K562 (cell line): Measurements from ENCODE around the gene LMLN. TPM values are rescaled to one million over a fixed set of nuclear protein-coding genes. Genes with fewer than 3 reads are reported as not detected.

ENCODE experiments used
- ATAC-seq: fragments of 200-7000 bp; cut with Tn5 transposase; 3 replicates; pipeline ENCODE4 v1.9.1; 2020; ENCODE audit warnings: moderate library complexity
- BruUV-seq: library from RNA; stranded (reverse); fragments of 400-500 nt; replicated peaks from 2 replicates; lab custom pipeline; 2021; lab: Mats Ljungman, UMichigan
- CTCF ChIA-PET: fragments of 300-600 bp; formaldehyde crosslinking; extraction: SDS; loops from one replicate; lab custom pipeline; 2021; ENCODE audit warnings: low intra/inter-chr PET ratio; lab: Yijun Ruan, JAX
- POLR2A ChIA-PET: fragments of 300-600, 350-650 bp; sonication (Branson Sonifier 250); formaldehyde crosslinking; extraction: SDS; loops from one replicate; lab custom pipeline; 2021; ENCODE audit warnings: antibody characterized with exemption, inconsistent platforms; lab: Yijun Ruan, JAX
- DNase-seq, 4 experiments: peaks; one replicate each; pipeline versions ENCODE4 v3.0.0 to v3.0.0-alpha.2; 2011 to 2018; ENCODE audit warnings: low spot score in 3 of 4, mixed read lengths in 3 of 4; ENCODE audit errors: extremely low read depth in 1 of 4
- FAIRE-seq: peaks from 2 replicates; lab custom pipeline; 2011; peaks lifted over from hg19 to GRCh38; lab: Jason Lieb, UNC
- H2AFZ ChIP-seq: 2 replicates; pipeline ENCODE4 v1.6.0; 2011; ENCODE audit warnings: low read depth, low read length, control low read depth, inconsistent platforms
- H3K27ac ChIP-seq: fragments of 200-600 bp; 3 replicates; pipeline ENCODE4 v1.8.0; 2011; ENCODE audit warnings: low read depth, mild to moderate bottlenecking, control low read depth, inconsistent platforms, low read length, moderate library complexity, mixed read lengths; ENCODE audit errors: extremely low read depth
- H3K27me3 ChIP-seq, 2 experiments: fragments of 300-600 bp in 1 of 2; 2 replicates in 1 of 2; 3 replicates in 1 of 2; pipeline versions ENCODE4 v1.6.0 to v1.8.0; 2011; ENCODE audit warnings: inconsistent platforms in 2 of 2, low read length in 2 of 2, mild to moderate bottlenecking in 1 of 2, mixed read lengths in 1 of 2, moderate library complexity in 1 of 2; ENCODE audit not compliant: control insufficient read depth in 2 of 2, insufficient read depth in 2 of 2
- H3K36me3 ChIP-seq: fragments of 300-600 bp; 3 replicates; pipeline ENCODE4 v1.8.0; 2011; ENCODE audit warnings: mild to moderate bottlenecking, low read length, inconsistent platforms; ENCODE audit not compliant: control insufficient read depth, insufficient read depth
- H3K4me1 ChIP-seq, 2 experiments: fragments of 200-600 bp in 1 of 2; replicated peaks in 1 of 2; 2 replicates in 1 of 2; 3 replicates in 1 of 2; pipeline versions ENCODE4 v1.5.1 to v1.8.0; 2011; ENCODE audit warnings: inconsistent platforms in 2 of 2, low read length in 2 of 2, mild to moderate bottlenecking in 1 of 2, mixed read lengths in 1 of 2, moderate library complexity in 1 of 2; ENCODE audit not compliant: control insufficient read depth in 2 of 2, insufficient read depth in 2 of 2
- H3K4me2 ChIP-seq: 2 replicates; pipeline ENCODE4 v1.6.1; 2011; ENCODE audit warnings: low read length, control low read depth, inconsistent platforms, mixed read lengths; ENCODE audit not compliant: insufficient read depth
- H3K4me3 ChIP-seq: fragments of 200-600 bp; sonication (generic), shearing (Covaris generic); 2 replicates; pipeline ENCODE4 v1.5.1; 2016; ENCODE audit warnings: control low read depth, inconsistent platforms
- H3K79me2 ChIP-seq: fragments of 200-600 bp; 3 replicates; pipeline ENCODE4 v1.8.0; 2011; ENCODE audit warnings: low read length, inconsistent platforms; ENCODE audit not compliant: control insufficient read depth, insufficient read depth
- H3K9ac ChIP-seq, 2 experiments: 2 replicates each; pipeline versions ENCODE4 v1.6.0 to v1.6.1; 2011; ENCODE audit warnings: low read depth in 2 of 2, low read length in 2 of 2, control low read depth in 1 of 2, inconsistent platforms in 1 of 2, mild to moderate bottlenecking in 1 of 2, mixed read lengths in 1 of 2; ENCODE audit not compliant: insufficient read depth in 1 of 2
- H3K9me1 ChIP-seq: one replicate; pipeline ENCODE4 v1.6.0; 2011; ENCODE audit warnings: inconsistent platforms, mild to moderate bottlenecking, low read length, moderate library complexity; ENCODE audit not compliant: control insufficient read depth, insufficient read depth
- H3K9me3 ChIP-seq: replicated peaks from 2 replicates; pipeline ENCODE4 v1.5.1; 2011; ENCODE audit warnings: low read depth, low read length, inconsistent platforms; ENCODE audit not compliant: control insufficient read depth, insufficient read depth
- H4K20me1 ChIP-seq: replicated peaks from 2 replicates; pipeline ENCODE4 v1.6.1; 2011; ENCODE audit warnings: low read length, inconsistent platforms, mixed read lengths; ENCODE audit not compliant: control insufficient read depth, insufficient read depth
- CEBPB ChIP-seq: fragments of 450-650 bp; IDR thresholded peaks from 2 replicates; pipeline ENCODE4 v1.6.1; 2016; ENCODE audit warnings: missing genetic modification characterization, missing compliant biosample characterization
- GMEB1 ChIP-seq: fragments of 250-450 bp; sonication (Bioruptor Pico); IDR thresholded peaks from 2 replicates; pipeline ENCODE4 v1.4.0; 2020; ENCODE audit warnings: mild to moderate bottlenecking
- NFIC ChIP-seq: fragments of 450-650 bp; IDR thresholded peaks from 2 replicates; pipeline ENCODE4 v1.6.1; 2017; ENCODE audit warnings: mild to moderate bottlenecking, inconsistent platforms
- RBBP5 ChIP-seq: fragments of 200-600 bp; sonication (generic); IDR thresholded peaks from 2 replicates; pipeline ENCODE4 v1.6.1; 2012; ENCODE audit warnings: borderline replicate concordance, mild to moderate bottlenecking, low read length, control low read depth, inconsistent platforms; ENCODE audit not compliant: insufficient read depth, poor library complexity, severe bottlenecking
- SOX6 ChIP-seq: fragments of 450-650 bp; IDR thresholded peaks from 2 replicates; pipeline ENCODE4 v1.6.1; 2014; ENCODE audit warnings: mild to moderate bottlenecking
- WGBS: fragments of 100-300 bp; shearing (Covaris generic); methylation state at CpG from one replicate; pipeline ENCODE4 v1.1.6; 2016; ENCODE audit warnings: low coverage, mixed read lengths; ENCODE audit not compliant: insufficient coverage; ENCODE audit errors: missing lambda C conversion rate; 5-methylcytosine and 5-hydroxymethylcytosine counted together
- in situ Hi-C: fragments of 300-500 bp; cut with MboI; formaldehyde crosslinking; loops from 4 replicates; pipeline ENCODE4 v1.15.0; 2018; ENCODE audit warnings: inconsistent platforms, mixed read lengths
- intact Hi-C: fragments of 100-400 bp; cut with micrococcal nuclease; formaldehyde crosslinking; loops from 2 replicates; pipeline ENCODE4 v1.14.2; 2022
- polyA plus RNA-seq, 8 experiments: library from polyadenylated mRNA; depleted of rRNA in 4 of 8; stranded (reverse) in 5 of 8; unstranded in 3 of 8; fragments of >200 nt; fragmentation: Nextera tagmentation in 2 of 8; fragmentation: Illumina TruSeq in 1 of 8; extraction: Ambion mirVana in 2 of 8; extraction: Trizol in 1 of 8; gene quantifications; 2 replicates each; pipeline versions ENCODE4 v1.2.1 to v1.2.3, GENCODE V29; 2011 to 2014; ENCODE audit warnings: inconsistent platforms in 1 of 8, missing spikeins in 1 of 8
- total RNA-seq, 7 experiments: library from RNA; depleted of rRNA in 6 of 7; stranded (reverse); fragments of >200 nt in 6 of 7; fragmentation: Illumina TruSeq in 2 of 7; extraction: Trizol in 2 of 7; gene quantifications; 2 replicates each; pipeline versions ENCODE4 v1.2.1 to v1.2.3, GENCODE V29; 2011 to 2021; ENCODE audit warnings: low replicate concordance in 1 of 7

The LMLN gene
- total and polyA plus RNA-seq, 9 of the 15 experiments (the other 6 are each of a cell fraction or from before 2014, with no cell fraction given) = 2.2 to 15.9 (median 6.9) TPM

- Histone ChIP-seq H2AFZ (no peak overlapping the region), H3K4me1 (no peaks in the 10 kb centered on the region), H4K20me1 (no peaks in the 10 kb centered on the region), H3K9me3 (no peaks in the 10 kb centered on the region), H3K36me3 (peaks cover 8% of the 10 kb centered on the region; the same call in 1 of the 3 replicates), H3K9me1 (no peaks in the 10 kb centered on the region), H3K27ac (no peak overlapping the region), H3K4me2 (no peak overlapping the region), H3K9ac (no peak overlapping the region), H3K79me2 (no peaks in the 10 kb centered on the region), H3K27me3 (no peaks in the 10 kb centered on the region), H3K4me3 (no peak overlapping the region)
- DNase-seq (no peak), ATAC-seq (no peak), FAIRE-seq (peak; percentile 6)
- in situ Hi-C loops = no loop called here
- intact Hi-C loops = no loop called here
- ChIA-PET POLR2A (no interaction called here), CTCF (no interaction called here)
- WGBS = 100% methylated on average over 1 of the region's 1 CpG
- BruUV-seq = no TSS peak
- TF ChIP-seq GMEB1 (CRISPR knock-in tag) (no peak), RBBP5 (no peak), SOX6 (no peak)
- TF ChIP-seq, all 486 proteins: peak for 0
Measured at GRCh38 chr3:197983076-197983475, 23.1 kb downstream of the LMLN start.

- FAIRE-seq = no peak
- BruUV-seq = no TSS peak
Measured at GRCh38 chr3:197989651-197990050, 29.6 kb downstream of the LMLN start.

More at GRCh38 chr3:197989651-197990050, 29.6 kb downstream of the LMLN start:
- Histone ChIP-seq H3K36me3 (peaks cover 20% of the 10 kb centered on the region; the same call in 2 of the 3 replicates), H3K27me3 (no peaks in the 10 kb centered on the region), H4K20me1 (no peaks in the 10 kb centered on the region), H2AFZ (no peak overlapping the region)
- WGBS = 73% methylated on average over 4 of the region's 4 CpGs
- intact Hi-C loops = no loop called here
- DNase-seq (no peak), ATAC-seq (no peak)
- TF ChIP-seq NFIC (peak; percentile 26; the same call in 1 of the 2 replicates), CEBPB (tag) (no peak)
- TF ChIP-seq, all 486 proteins: peak for 1
- ChIA-PET POLR2A (interaction anchor here (1.0 kb wide), 1 partner anchor 8 kb away, joined by 4 read pairs; no protein-coding TSS in a partner anchor), CTCF (no interaction called here)
- in situ Hi-C loops = no loop called here
- Histone ChIP-seq H3K9me1 (no peaks in the 10 kb centered on the region), H3K4me2 (no peak overlapping the region), H3K79me2 (no peaks in the 10 kb centered on the region), H3K27ac (no peak overlapping the region), H3K4me3 (no peak overlapping the region), H3K9ac (no peak overlapping the region; a peak in 1 of 4 replicates), H3K9me3 (no peaks in the 10 kb centered on the region), H3K4me1 (no peaks in the 10 kb centered on the region)
